GM19023 (cell line): ENCODE data around the gene TM4SF18.
"Not testable (repeated sequence)": the region's sequence is repeated elsewhere in the genome, so short reads cannot be mapped to it uniquely, and the experiment has no call there.

ENCODE experiments used
- ATAC-seq: cut with Tn5 transposase; IDR thresholded peaks from one replicate; pipeline ENCODE4 v1.9.1; 2021; ENCODE audit warnings: mild to moderate bottlenecking, moderate library complexity; ENCODE audit not compliant: unreplicated experiment

TM4SF18 gene

DNA sequence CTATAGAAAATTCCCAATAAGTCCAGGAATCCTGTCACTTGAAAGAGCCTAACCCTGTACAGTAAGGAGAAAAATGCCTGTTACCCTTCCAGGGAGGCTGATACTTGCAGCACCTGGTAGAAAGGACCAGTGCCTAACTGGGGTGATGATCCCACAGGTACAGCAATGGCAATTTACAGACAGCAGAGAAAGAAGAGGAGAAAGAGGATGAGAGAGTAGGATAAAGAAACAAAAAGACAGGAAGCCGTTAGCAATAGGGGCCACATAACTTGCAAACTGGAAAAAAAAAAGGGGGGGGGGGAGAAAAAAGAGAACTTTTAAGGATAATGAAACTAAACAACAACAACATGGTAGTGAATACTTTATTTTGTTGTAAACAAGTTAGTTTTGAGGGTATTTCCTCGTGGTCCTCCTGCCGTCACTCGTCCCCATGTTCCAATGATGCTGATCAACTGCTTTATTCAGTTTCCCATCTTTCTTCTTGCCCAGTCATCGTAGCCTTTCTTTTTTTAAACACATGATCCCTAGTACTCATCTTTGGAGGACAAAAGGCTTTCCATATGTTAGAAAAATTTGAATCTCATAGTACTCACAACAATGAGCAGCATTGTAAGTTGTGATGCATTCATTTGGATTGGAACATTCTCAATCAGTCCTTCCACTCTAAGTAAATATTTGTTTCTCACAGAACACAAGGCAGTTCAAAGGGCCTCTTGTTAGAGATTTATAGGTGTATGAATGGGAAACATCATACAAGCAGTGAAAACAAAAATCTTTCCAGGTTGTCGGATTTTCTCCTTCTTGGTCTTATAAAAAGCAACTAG lies 35.5 kb upstream of the TM4SF18 start:
- no peak for ATAC-seq

GRCh38 chr3:149368201-149368673 lies 34.8 kb upstream of the TM4SF18 start:
- no peak for ATAC-seq

DNA sequence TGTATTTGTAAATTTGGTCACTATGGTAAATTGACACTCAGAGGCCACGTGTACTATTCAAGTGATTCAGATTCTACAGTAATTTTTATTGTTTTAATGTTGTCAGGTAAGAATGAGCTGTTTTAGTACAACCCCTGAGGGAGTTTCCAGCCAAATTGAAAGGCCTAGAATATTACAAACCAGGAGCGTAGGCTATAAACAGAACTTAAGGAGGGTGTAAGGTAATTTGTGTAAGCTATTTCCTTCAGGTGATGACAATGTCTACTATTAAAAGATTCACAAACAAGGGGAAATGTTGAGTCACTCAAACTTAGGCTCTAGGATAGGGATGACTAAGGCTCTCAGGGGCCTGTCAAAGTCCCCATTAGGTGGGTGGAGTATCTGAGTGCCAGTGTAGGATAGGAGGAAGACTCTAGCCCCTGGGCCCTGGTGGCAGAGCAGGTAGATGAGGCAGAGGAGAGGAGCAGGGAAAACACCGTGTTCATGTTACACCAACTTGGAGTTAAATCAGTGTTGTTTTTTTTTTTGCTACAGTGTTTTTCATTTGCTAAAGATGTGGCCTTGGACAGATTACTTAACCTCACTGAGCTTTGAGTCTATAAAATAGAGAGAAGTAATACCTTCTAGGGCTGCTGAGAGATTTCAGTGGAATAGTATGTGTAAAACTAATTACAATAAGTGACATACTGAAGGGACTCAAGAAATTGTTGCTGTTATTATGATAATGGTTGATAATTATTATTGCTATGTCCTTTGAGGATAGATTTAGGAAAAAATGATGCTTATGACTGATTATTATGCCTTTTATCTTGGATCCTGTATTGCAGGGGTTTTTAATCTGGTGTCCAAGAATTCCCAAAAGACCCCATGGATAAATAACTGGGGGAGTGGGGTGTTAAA lies 33.8 kb upstream of the TM4SF18 start:
- no peak for ATAC-seq

- no peak for ATAC-seq
These were observed 32.6 kb upstream of the TM4SF18 start for GRCh38 chr3:149366031-149366430.

GRCh38 chr3:149364624-149365023 lies 31.2 kb upstream of the TM4SF18 start:
- no peak for ATAC-seq

DNA sequence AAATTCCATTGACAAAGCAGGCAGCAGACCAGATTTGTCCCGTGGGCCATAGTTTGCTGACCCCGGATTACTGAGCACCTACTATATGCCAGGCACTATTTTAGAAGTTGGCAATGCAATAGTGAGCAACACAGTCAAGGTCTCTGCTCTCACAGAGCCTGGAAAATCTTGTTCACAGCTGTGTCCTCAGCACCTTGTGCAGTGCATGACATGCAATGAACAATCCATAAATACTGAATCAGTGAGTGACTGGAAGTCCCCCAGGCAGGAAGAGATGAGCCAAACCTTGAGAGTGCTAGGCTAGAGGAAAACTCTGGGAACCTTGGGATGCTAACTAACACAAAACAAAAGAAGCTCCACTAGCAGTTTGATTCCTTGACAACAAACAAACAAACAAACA lies 29.6 kb upstream of the TM4SF18 start:
- no peak for ATAC-seq

DNA sequence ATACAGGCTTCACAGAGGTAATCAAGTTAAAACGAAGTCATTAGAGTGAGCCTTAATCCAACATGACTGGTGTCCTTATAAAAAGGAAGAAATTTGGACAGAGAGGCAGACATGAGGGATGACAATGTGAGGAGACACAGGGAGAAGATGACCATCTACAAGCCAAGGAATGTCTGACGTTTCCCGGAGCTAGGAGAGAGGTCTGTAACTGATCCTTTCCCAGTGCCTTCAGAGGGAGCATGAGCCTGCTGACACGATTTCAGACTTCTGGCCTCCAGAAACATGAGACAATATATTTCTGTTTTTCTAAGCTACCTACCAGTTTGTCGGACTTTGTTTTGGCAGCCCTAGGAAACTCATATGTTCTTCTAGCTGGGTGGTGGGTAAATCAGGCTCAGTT lies 28.9 kb upstream of the TM4SF18 start:
- ATAC-seq = no peak

- ATAC-seq = no peak
These were observed 23.2 kb upstream of the TM4SF18 start for GRCh38 chr3:149356630-149357029.

- ATAC-seq = no peak
These were observed 22.7 kb upstream of the TM4SF18 start for GRCh38 chr3:149356044-149356592.

DNA sequence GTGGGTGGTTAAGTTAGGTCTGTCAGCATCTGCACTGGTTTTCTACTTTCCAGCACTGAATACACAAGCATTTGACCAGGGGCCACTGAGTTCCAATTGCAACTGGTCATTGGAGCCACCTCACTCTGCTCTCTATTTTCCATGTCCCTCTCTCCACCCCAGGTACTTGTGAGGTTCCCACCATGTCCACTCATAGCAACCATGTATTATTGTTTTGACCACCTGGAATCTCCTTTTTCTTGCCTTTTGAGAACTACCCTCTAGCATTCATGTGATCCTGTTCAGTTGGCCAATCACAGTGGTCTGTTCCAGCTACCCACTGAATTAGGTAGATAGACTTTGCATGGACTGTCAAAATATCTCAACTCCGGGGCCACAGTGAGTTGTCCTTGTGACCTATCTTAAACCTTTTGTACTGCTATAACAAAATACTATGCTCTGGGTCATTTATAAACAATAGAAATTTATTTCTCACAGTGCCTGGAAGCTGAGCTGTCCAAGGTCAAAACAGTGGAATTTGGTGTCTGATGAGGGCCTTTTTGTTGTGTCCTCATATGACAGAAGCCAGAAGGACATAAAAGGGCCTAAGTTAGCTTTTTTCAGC lies 20.2 kb upstream of the TM4SF18 start:
- ATAC-seq = no peak

- ATAC-seq = peak; percentile 88
These were observed 19.1 kb upstream of the TM4SF18 start for GRCh38 chr3:149352556-149352955.

DNA sequence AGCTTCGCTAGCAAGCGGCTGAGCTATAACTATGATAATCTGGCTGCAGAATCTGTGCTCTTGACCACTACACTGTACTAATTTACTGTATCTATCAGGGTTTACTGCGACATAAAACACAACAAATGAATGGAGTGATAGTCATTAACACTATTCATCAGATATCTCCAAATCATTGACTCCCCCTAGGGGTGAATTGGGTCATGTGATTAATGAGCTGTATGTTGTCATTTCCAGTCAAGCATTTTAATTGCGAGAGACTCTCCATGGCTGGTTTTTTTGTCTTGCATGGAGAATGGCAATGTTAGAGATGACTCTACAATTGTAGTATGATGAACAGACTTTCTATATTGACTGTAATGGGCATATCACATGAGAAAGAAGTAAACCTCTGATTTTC lies 10.5 kb upstream of the TM4SF18 start:
- no peak for ATAC-seq

- no peak for ATAC-seq
These were observed 9.3 kb upstream of the TM4SF18 start for GRCh38 chr3:149342413-149343380.

GRCh38 chr3:149340310-149340933 lies 7.0 kb upstream of the TM4SF18 start:
- no peak for ATAC-seq

GRCh38 chr3:149339931-149340309 lies 6.5 kb upstream of the TM4SF18 start:
- ATAC-seq = no peak

DNA sequence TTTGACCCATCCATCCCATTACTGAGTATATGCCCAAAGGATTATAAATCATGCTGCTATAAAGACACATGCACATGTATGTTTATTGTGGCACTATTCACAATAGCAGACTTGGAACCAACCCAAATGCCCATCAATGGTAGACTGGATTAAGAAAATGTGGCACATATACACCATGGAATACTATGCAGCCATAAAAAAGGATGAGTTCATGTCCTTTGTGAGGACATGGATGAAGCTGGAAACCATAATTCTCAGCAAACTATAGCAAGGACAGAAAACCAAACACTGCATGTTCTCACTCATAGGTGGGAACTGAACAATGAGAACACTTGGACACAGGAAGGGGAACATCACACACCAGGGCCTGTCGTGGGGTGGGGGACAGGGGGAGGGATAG lies 4.0 kb upstream of the TM4SF18 start:
- not testable (repeated sequence) for ATAC-seq

DNA sequence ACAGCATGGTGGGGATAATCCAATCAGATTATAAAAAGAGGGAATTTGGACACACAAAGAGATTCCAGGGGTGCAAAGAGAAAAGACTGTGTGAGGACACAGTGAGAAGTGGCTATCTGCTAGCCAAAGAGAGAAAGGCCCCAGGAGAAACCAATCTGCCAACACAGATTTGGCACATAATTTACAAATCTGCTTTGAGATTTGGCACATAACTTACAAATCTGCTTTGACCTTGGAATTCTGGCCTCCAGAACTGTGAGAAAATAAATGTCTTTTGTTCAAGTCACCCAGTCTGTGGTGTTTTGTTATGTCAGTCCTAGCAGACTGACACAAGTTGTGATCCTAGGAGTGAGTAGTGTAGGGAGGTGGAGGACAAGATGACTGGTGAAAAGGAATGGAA lies 3.5 kb upstream of the TM4SF18 start:
- ATAC-seq = no peak

DNA sequence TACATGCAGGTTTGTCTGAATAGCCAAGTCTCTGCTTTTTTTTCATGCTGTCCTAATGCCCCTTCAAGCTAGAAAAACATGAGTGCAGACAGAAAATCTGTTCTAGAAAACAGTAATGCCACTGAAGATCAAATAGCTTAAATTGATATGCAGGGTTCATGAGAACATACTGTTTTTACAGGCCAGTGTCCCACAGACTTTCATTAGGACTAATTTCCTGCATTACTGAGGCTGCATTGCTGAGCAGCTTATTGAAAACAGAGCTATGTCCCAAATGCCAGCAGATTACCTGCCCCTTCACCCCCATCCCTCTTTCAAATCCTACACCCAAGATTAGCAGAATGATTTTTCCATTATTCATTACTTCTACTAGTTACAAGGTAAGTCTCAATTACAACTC lies 665 bp downstream of the TM4SF18 start:
- no peak for ATAC-seq

- no peak for ATAC-seq
These were observed 1.1 kb downstream of the TM4SF18 start for GRCh38 chr3:149332227-149332765.
